B cell (primary cell): ENCODE measurements around the gene NUAK1. TPM values are rescaled to one million over a fixed set of nuclear protein-coding genes. Genes with fewer than 3 reads are reported as not detected.

ENCODE experiments used
- ATAC-seq: fragments of 200-7000 bp; cut with Tn5 transposase; one replicate; pipeline ENCODE4 v1.10.0; 2021; ENCODE audit warnings: low read depth, mild to moderate bottlenecking, moderate number of reproducible peaks, moderate library complexity
- CTCF ChIA-PET: fragments of 350-600 bp; sonication (Branson Sonifier 250); formaldehyde crosslinking; loops from one replicate; lab custom pipeline; 2021; ENCODE audit warnings: antibody characterized with exemption, inconsistent platforms; lab: Charles Lee
- POLR2A ChIA-PET: fragments of 350-600 bp; sonication (Branson Sonifier 250); formaldehyde crosslinking; loops from one replicate; lab custom pipeline; 2021; ENCODE audit warnings: antibody characterized with exemption; lab: Charles Lee
- DNase-seq: peaks from one replicate; pipeline ENCODE4 v3.0.0; 2013
- H2AFZ ChIP-seq: 2 replicates; pipeline ENCODE4 v1.6.1; 2012; ENCODE audit warnings: mild to moderate bottlenecking, low read depth, low read length; ENCODE audit not compliant: insufficient read depth, poor library complexity, severe bottlenecking
- H3K27ac ChIP-seq, 2 donors: 1 replicate in 1 of 2; 2 replicates in 1 of 2; pipeline ENCODE4 v1.5.1; 2012 to 2013; ENCODE audit warnings: low read length in 2 of 2, mild to moderate bottlenecking in 2 of 2, moderate library complexity in 1 of 2
- H3K27me3 ChIP-seq, 4 experiments: fragments of 200-600 bp in 1 of 4; sonication (generic) in 1 of 4; replicated peaks in 1 of 4; 1 replicate in 2 of 4; 2 replicates in 2 of 4; pipeline versions ENCODE4 v1.6.1 to v1.7.0; 2013 to 2016; ENCODE audit warnings: low read length in 3 of 4, mild to moderate bottlenecking in 2 of 4, mixed read lengths in 1 of 4, moderate library complexity in 1 of 4; ENCODE audit not compliant: insufficient read depth in 4 of 4, control insufficient read depth in 3 of 4; ENCODE audit errors: control extremely low read depth in 1 of 4
- H3K36me3 ChIP-seq, 2 experiments: replicated peaks in 1 of 2; 1 replicate in 1 of 2; 2 replicates in 1 of 2; pipeline versions ENCODE4 v1.6.1 to v1.7.1; 2013; ENCODE audit warnings: low read length in 1 of 2; ENCODE audit not compliant: insufficient read depth in 2 of 2, control insufficient read depth in 1 of 2; ENCODE audit errors: control extremely low read depth in 1 of 2, extremely low read depth in 1 of 2
- H3K4me1 ChIP-seq, 2 donors: fragments of 200-600 bp in 1 of 2; sonication (generic) in 1 of 2; 1 replicate in 1 of 2; 2 replicates in 1 of 2; pipeline versions ENCODE4 v1.5.1 to v1.6.1; 2013 to 2017; ENCODE audit warnings: low read length in 2 of 2; ENCODE audit not compliant: control insufficient read depth in 2 of 2, insufficient read depth in 2 of 2
- H3K4me2 ChIP-seq: replicated peaks from 2 replicates; pipeline ENCODE3; 2012; ENCODE audit warnings: mild to moderate bottlenecking, low read depth, low read length; ENCODE audit not compliant: poor library complexity, severe bottlenecking
- H3K4me3 ChIP-seq, 5 experiments: fragments of 200-600 bp in 1 of 5; sonication (generic) in 1 of 5; 1 replicate in 3 of 5; 2 replicates in 2 of 5; pipeline versions ENCODE4 v1.5.1 to v1.7.0; 2011 to 2016; ENCODE audit warnings: low read length in 4 of 5, mild to moderate bottlenecking in 4 of 5, low read depth in 2 of 5, control low read depth in 1 of 5, moderate library complexity in 1 of 5; ENCODE audit not compliant: insufficient read depth in 1 of 5; ENCODE audit errors: control extremely low read depth in 1 of 5, extremely low read depth in 1 of 5
- H3K79me2 ChIP-seq: fragments of 200-600 bp; sonication (generic); one replicate; pipeline ENCODE4 v1.6.0; 2016; ENCODE audit warnings: low read length; ENCODE audit not compliant: control insufficient read depth, insufficient read depth
- H3K9ac ChIP-seq: fragments of 200-600 bp; sonication (generic); 2 replicates; pipeline ENCODE4 v1.6.1; 2017; ENCODE audit warnings: mild to moderate bottlenecking, low read length, moderate library complexity
- H3K9me3 ChIP-seq, 3 donors: one replicate each; pipeline versions ENCODE4 v1.6.1 to v1.7.1; 2013; ENCODE audit warnings: low read length in 2 of 3; ENCODE audit not compliant: control insufficient read depth in 2 of 3, insufficient read depth in 1 of 3; ENCODE audit errors: control extremely low read depth in 1 of 3
- H4K20me1 ChIP-seq: 2 replicates; pipeline ENCODE4 v1.6.0; 2012; ENCODE audit warnings: mild to moderate bottlenecking, low read length; ENCODE audit not compliant: insufficient read depth, control insufficient read depth, poor library complexity, severe bottlenecking
- H3K27ac Mint-ChIP-seq: one replicate; pipeline ENCODE4 v1.8.0; 2021; ENCODE audit warnings: mixed read lengths
- H3K27me3 Mint-ChIP-seq: one replicate; pipeline ENCODE4 v1.8.0; 2021; ENCODE audit warnings: mixed read lengths
- H3K4me1 Mint-ChIP-seq: one replicate; pipeline ENCODE4 v1.8.0; 2021; ENCODE audit warnings: mixed read lengths
- H3K4me3 Mint-ChIP-seq: one replicate; pipeline ENCODE4 v1.8.0; 2021; ENCODE audit warnings: mixed read lengths
- H3K9me3 Mint-ChIP-seq: one replicate; pipeline ENCODE4 v1.8.0; 2022; ENCODE audit warnings: mixed read lengths; ENCODE audit not compliant: insufficient read depth
- EZH2 ChIP-seq: IDR thresholded peaks from 2 replicates; pipeline ENCODE4 v1.6.1; 2012; ENCODE audit warnings: borderline replicate concordance, low read depth, mild to moderate bottlenecking, moderate library complexity, low read length; ENCODE audit not compliant: insufficient read depth, poor library complexity, severe bottlenecking
- WGBS: methylation state at CpG from one replicate; pipeline ENCODE4 v1.1.5; 2013; ENCODE audit warnings: missing lambda C conversion rate; ENCODE audit not compliant: insufficient coverage; 5-methylcytosine and 5-hydroxymethylcytosine counted together
- intact Hi-C: fragments of 100-400 bp; cut with micrococcal nuclease; formaldehyde crosslinking; loops from one replicate; pipeline ENCODE4 v1.10.0; 2022
- polyA plus RNA-seq: library from polyadenylated mRNA; depleted of rRNA; stranded (reverse); fragments of >200 nt; gene quantifications from 2 replicates; pipeline ENCODE4 v1.2.3, GENCODE V29; 2012
- total RNA-seq, 2 donors: library from RNA; stranded (reverse); fragments of 120-200 nt in 1 of 2; gene quantifications; 1 replicate in 1 of 2; 2 replicates in 1 of 2; pipeline versions ENCODE4 v1.2.3 to v1.2.4, GENCODE V29; 2013 to 2022
- TF ChIP-seq, protein P1 (sequence below): fragments of 200-600 bp; IDR thresholded peaks from one replicate; pipeline ENCODE4 v1.8.0; 2022; ENCODE audit warnings: antibody characterized with exemption, mild to moderate bottlenecking

The NUAK1 gene
- total and polyA plus RNA-seq, 2 donors (not counting 1 experiment from before 2014, with no cell fraction given), result not detected

DNA sequence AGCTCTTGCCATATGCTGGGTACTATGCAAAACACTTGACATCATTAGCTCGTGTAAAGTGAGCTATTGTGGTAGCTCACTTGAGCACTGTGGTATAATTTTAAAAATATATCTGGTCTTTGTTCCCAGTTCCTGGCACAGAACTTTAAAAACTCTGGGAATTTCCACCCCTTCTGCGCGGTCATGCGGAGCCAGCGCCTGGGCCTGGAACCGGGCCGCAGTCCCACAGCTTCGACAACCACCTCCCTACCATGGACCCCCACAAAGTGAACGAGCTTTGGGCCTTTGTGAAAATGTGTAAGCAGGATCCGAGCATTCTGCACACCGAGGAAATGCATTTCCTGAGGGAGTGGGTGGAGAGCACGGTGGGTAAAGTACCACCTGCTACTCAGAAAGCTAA is 123.1 kb downstream of the NUAK1 start:
- POLR2A ChIA-PET, result no interaction called here
- CTCF ChIA-PET, result no interaction called here
- intact Hi-C loops, result no loop called here
- H3K36me3 ChIP-seq, result no peaks in the 10 kb centered on the region
- TF ChIP-seq EZH2, result no peak
- TF ChIP-seq, protein P1, sequence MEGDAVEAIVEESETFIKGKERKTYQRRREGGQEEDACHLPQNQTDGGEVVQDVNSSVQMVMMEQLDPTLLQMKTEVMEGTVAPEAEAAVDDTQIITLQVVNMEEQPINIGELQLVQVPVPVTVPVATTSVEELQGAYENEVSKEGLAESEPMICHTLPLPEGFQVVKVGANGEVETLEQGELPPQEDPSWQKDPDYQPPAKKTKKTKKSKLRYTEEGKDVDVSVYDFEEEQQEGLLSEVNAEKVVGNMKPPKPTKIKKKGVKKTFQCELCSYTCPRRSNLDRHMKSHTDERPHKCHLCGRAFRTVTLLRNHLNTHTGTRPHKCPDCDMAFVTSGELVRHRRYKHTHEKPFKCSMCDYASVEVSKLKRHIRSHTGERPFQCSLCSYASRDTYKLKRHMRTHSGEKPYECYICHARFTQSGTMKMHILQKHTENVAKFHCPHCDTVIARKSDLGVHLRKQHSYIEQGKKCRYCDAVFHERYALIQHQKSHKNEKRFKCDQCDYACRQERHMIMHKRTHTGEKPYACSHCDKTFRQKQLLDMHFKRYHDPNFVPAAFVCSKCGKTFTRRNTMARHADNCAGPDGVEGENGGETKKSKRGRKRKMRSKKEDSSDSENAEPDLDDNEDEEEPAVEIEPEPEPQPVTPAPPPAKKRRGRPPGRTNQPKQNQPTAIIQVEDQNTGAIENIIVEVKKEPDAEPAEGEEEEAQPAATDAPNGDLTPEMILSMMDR, result no peak
- H3K4me1 Mint-ChIP-seq, result no peaks in the 10 kb centered on the region
- H3K27ac Mint-ChIP-seq, result no peak overlapping the region
- H3K27ac ChIP-seq, result no peak overlapping the region
- 100% methylated on average over 4 of the region's 12 CpGs for WGBS
- no peaks in the 10 kb centered on the region for H3K4me1 ChIP-seq
- peaks cover 0 to 5% (median 4%) of the 10 kb centered on the region in 3 donors for H3K9me3 ChIP-seq
- H3K27me3 Mint-ChIP-seq, result peaks cover 11% of the 10 kb centered on the region
- ATAC-seq, result no peak
- H3K4me2 ChIP-seq, result no peak overlapping the region
- H3K79me2 ChIP-seq, result no peaks in the 10 kb centered on the region
- no peak overlapping the region for H3K4me3 ChIP-seq
- DNase-seq, result no peak
- H3K27me3 ChIP-seq, result no peaks in the 10 kb centered on the region
- H3K9ac ChIP-seq, result no peak overlapping the region
- H2AFZ ChIP-seq, result no peak overlapping the region
- no peak overlapping the region for H3K4me3 Mint-ChIP-seq
- no peaks in the 10 kb centered on the region for H3K9me3 Mint-ChIP-seq
- no peaks in the 10 kb centered on the region for H4K20me1 ChIP-seq

- no peaks in the 10 kb centered on the region for H3K9me3 Mint-ChIP-seq
- H3K4me2 ChIP-seq, result no peak overlapping the region
- intact Hi-C loops, result no loop called here
These were observed 124.8 kb downstream of the NUAK1 start for GRCh38 chr12:106013941-106014340.

More at GRCh38 chr12:106013941-106014340, 124.8 kb downstream of the NUAK1 start:
- CTCF ChIA-PET, result no interaction called here
- H4K20me1 ChIP-seq, result no peaks in the 10 kb centered on the region
- H3K27me3 ChIP-seq, result no peaks in the 10 kb centered on the region
- no peak overlapping the region for H3K4me3 Mint-ChIP-seq
- no peaks in the 10 kb centered on the region for H3K4me1 Mint-ChIP-seq
- peaks cover 4% of the 10 kb centered on the region for H3K27me3 Mint-ChIP-seq
- no peaks in the 10 kb centered on the region for H3K79me2 ChIP-seq
- H3K9ac ChIP-seq, result no peak overlapping the region
- H3K36me3 ChIP-seq, result no peaks in the 10 kb centered on the region
- no peak overlapping the region for H3K4me3 ChIP-seq
- WGBS, result 100% methylated on average over 2 of the region's 4 CpGs
- ATAC-seq (no peak), DNase-seq (no peak)
- no peak overlapping the region for H3K27ac Mint-ChIP-seq
- no peak overlapping the region for H3K27ac ChIP-seq
- H3K9me3 ChIP-seq, result peaks cover 0 to 5% (median 0%) of the 10 kb centered on the region in 3 donors
- TF ChIP-seq EZH2, result no peak
- TF ChIP-seq, protein P1, result no peak
- POLR2A ChIA-PET, result no interaction called here
- no peaks in the 10 kb centered on the region for H3K4me1 ChIP-seq
- no peak overlapping the region for H2AFZ ChIP-seq

Other genes with a start within 250 kb of the NUAK1 start
- gene CKAP4, start 109.1 kb upstream of the NUAK1 start, total RNA-seq, result 27.3 and 29.2 TPM in 2 replicates
- 7.4 and 7.5 TPM in 2 replicates for gene CKAP4, start 109.1 kb upstream of the NUAK1 start, polyA plus RNA-seq
- gene TCP11L2, start 163.8 kb upstream of the NUAK1 start, total RNA-seq, result 306 and 315 TPM in 2 replicates
- gene TCP11L2, start 163.8 kb upstream of the NUAK1 start, polyA plus RNA-seq, result 30.4 and 36.9 TPM in 2 replicates
- gene POLR3B, start 218.8 kb upstream of the NUAK1 start, total RNA-seq, result 5.9 and 9.7 TPM in 2 replicates
- gene POLR3B, start 218.8 kb upstream of the NUAK1 start, polyA plus RNA-seq, result 1.3 and 1.7 TPM in 2 replicates